HFFc6 (cell line): ENCODE data around the gene DDX39A. TPM values are rescaled to one million over a fixed set of nuclear protein-coding genes. Genes with fewer than 3 reads are reported as not detected.

ENCODE experiments used
- DNase-seq: peaks from one replicate; pipeline ENCODE4 v3.0.0-alpha.2; 2018
- H3K27ac Mint-ChIP-seq: 2 replicates; pipeline ENCODE4 v1.8.0; 2020; ENCODE audit warnings: mild to moderate bottlenecking, mixed read lengths
- H3K27me3 Mint-ChIP-seq: 2 replicates; pipeline ENCODE4 v1.8.0; 2021; ENCODE audit warnings: mild to moderate bottlenecking, moderate library complexity, mixed read lengths; ENCODE audit not compliant: insufficient read depth
- H3K36me3 Mint-ChIP-seq: 2 replicates; pipeline ENCODE4 v1.8.0; 2021; ENCODE audit warnings: low read depth, mixed read lengths
- H3K4me1 Mint-ChIP-seq: 2 replicates; pipeline ENCODE4 v1.8.0; 2020; ENCODE audit warnings: low read depth, mixed read lengths
- H3K4me3 Mint-ChIP-seq: 2 replicates; pipeline ENCODE4 v1.8.0; 2020; ENCODE audit warnings: mild to moderate bottlenecking, moderate library complexity, mixed read lengths
- H3K9me3 Mint-ChIP-seq: 2 replicates; pipeline ENCODE4 v1.8.0; 2020; ENCODE audit warnings: mild to moderate bottlenecking, mixed read lengths
- CTCF ChIP-seq: fragments of 200-600 bp; sonication (generic); IDR thresholded peaks from 2 replicates; pipeline ENCODE4 v1.5.0; 2021; ENCODE audit warnings: antibody characterized with exemption, mild to moderate bottlenecking
- total RNA-seq, 6 experiments: library from RNA; stranded (reverse); fragmentation: NEBNext Ultra II Directional; extraction: Animal tissue kit (Norgen Biotek cat#: 25700); gene quantifications; 2 replicates in 1 of 6; 3 replicates in 5 of 6; pipeline ENCODE4 v1.2.3, GENCODE V29; 2021

The DDX39A gene
- total RNA-seq, 6 experiments from 2014 or later, result 52.5 to 82.7 (median 78.0) TPM

DNA sequence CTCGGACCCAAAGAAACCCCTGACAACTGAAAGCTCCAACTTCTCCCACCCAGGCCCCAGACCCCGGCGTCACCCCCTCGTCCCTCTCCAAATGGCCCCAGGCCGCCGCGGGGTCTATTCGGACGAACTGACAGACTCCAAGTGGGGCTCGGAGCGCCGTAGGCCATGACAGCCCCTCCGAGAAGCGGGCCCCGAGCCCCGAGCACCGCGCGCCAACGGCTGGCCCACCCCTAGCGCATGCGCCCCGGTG is 360 bp downstream of the DDX39A start:
- Mint-ChIP-seq H3K9me3 (peaks cover 4% of the 10 kb centered on the region), H3K27me3 (peaks cover 10% of the 10 kb centered on the region), H3K36me3 (peaks cover 35% of the 10 kb centered on the region), H3K27ac (peak overlapping the region; percentile 98), H3K4me3 (peak overlapping the region; percentile 97), H3K4me1 (peaks cover 32% of the 10 kb centered on the region)
- TF ChIP-seq CTCF, result no peak
- no peak for DNase-seq

DNA sequence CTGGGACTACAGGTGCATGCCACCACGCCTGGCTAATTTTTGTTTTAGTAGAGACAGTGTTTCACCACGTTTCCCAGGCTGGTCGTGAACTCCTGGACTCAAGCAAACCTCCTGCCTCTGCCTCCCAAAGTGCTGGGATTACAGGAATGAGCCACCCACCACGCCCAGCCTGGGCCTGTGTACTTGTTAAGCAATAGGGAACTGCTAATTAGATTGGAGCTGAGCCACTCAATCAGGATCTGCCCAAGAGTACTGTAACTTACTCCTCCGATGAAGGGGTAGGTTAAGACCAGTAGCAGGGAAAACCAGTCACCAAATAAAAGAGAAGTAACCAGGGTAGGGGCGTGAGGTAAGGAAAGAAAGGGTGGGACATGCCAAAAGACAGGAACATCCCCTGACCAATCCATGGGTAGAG is 2.3 kb downstream of the DDX39A start:
- peaks cover 37% of the 10 kb centered on the region for H3K36me3 Mint-ChIP-seq
- peak overlapping the region; percentile 97 for H3K4me3 Mint-ChIP-seq
- no peak for DNase-seq
- H3K4me1 Mint-ChIP-seq, result peaks cover 39% of the 10 kb centered on the region
- TF ChIP-seq CTCF, result no peak
- peaks cover 4% of the 10 kb centered on the region for H3K9me3 Mint-ChIP-seq
- H3K27me3 Mint-ChIP-seq, result peaks cover 10% of the 10 kb centered on the region
- peak overlapping the region; percentile 64 for H3K27ac Mint-ChIP-seq

GRCh38 chr19:14414926-14415690 is 4.0 kb downstream of the DDX39A start:
- Mint-ChIP-seq H3K27me3 (peaks cover 8% of the 10 kb centered on the region), H3K4me3 (no peak overlapping the region; the same call in 1 of the 2 replicates), H3K9me3 (peaks cover 4% of the 10 kb centered on the region), H3K27ac (peak overlapping the region; percentile 26; the same call in 1 of the 2 replicates), H3K36me3 (peaks cover 43% of the 10 kb centered on the region), H3K4me1 (peaks cover 39% of the 10 kb centered on the region)
- no peak for DNase-seq
- TF ChIP-seq CTCF, result no peak

GRCh38 chr19:14413693-14414181 is 5.4 kb downstream of the DDX39A start:
- Mint-ChIP-seq H3K36me3 (peaks cover 36% of the 10 kb centered on the region), H3K27me3 (peaks cover 6% of the 10 kb centered on the region), H3K4me3 (no peak overlapping the region), H3K9me3 (no peaks in the 10 kb centered on the region), H3K27ac (peak overlapping the region; percentile 71; the same call in 1 of the 2 replicates), H3K4me1 (peaks cover 34% of the 10 kb centered on the region)
- TF ChIP-seq CTCF, result no peak
- DNase-seq, result no peak

DNA sequence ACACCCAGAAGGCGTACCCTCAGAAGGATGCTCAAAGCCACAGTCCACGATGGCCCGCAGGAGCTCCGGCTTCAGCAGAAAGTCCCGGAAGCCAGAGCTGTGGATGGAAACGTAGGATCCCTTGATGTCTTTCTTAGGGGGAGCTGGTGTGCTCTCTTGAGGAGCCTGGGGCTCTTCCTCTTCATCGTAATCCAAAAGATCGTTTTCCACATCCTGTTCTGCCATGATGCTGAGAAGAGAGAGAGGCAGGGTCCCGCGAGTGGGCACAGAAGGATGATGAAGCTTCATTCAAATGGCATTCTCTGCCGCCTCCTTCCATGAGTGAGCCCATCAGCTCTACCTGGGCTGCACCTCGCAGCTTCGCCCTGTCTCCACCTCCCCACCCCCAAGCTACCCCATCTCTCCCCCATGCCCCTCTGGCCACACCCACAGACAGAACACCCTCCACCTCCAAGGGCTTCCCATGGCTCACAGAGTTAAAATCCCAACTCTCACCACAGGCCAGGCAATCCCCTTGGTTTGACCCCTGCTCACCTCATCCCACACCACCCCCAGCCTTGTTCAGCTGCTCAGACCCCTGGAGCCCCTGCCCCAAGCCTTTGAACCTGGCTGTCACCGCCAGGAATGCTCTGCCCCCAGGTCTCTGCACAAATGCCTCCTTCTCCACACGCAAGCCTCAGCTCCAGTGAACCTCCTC is 6.0 kb downstream of the DDX39A start:
- H3K36me3 Mint-ChIP-seq, result peaks cover 36% of the 10 kb centered on the region
- no peaks in the 10 kb centered on the region for H3K9me3 Mint-ChIP-seq
- H3K4me1 Mint-ChIP-seq, result peaks cover 34% of the 10 kb centered on the region
- no peak for DNase-seq
- peaks cover 8% of the 10 kb centered on the region for H3K27me3 Mint-ChIP-seq
- no peak for TF ChIP-seq CTCF
- H3K4me3 Mint-ChIP-seq, result no peak overlapping the region
- H3K27ac Mint-ChIP-seq, result peak overlapping the region; percentile 71; the same call in 1 of the 2 replicates
